Endothelial cell of umbilical vein (primary cell): Measurements from ENCODE around the gene RPRM. TPM values are rescaled to one million over a fixed set of nuclear protein-coding genes. Genes with fewer than 3 reads are reported as not detected.

Experiments
- BruUV-seq: library from RNA; stranded (reverse); fragments of 400-500 nt; replicated peaks from 2 replicates; lab custom pipeline; 2021; lab: Mats Ljungman, UMichigan
- CTCF ChIA-PET: fragments of 300-600, 350-600 bp; sonication (Branson Sonifier 250); formaldehyde crosslinking; loops from one replicate; lab custom pipeline; 2021; ENCODE audit warnings: antibody characterized with exemption, inconsistent platforms; lab: Charles Lee
- POLR2A ChIA-PET: fragments of 300-600, 350-600 bp; sonication (Branson Sonifier 250); formaldehyde crosslinking; loops from one replicate; lab custom pipeline; 2021; ENCODE audit warnings: antibody characterized with exemption, inconsistent platforms; lab: Charles Lee
- DNase-seq: peaks from one replicate; pipeline ENCODE4 v3.0.0-alpha.2; 2011; ENCODE audit warnings: low read depth, low spot score
- FAIRE-seq: peaks from 2 replicates; lab custom pipeline; 2011; peaks lifted over from hg19 to GRCh38; lab: Jason Lieb, UNC
- H2AFZ ChIP-seq: 2 replicates; pipeline ENCODE4 v1.6.0; 2012; ENCODE audit warnings: low read depth, low read length, control low read depth, inconsistent platforms
- H3K27ac ChIP-seq: 2 replicates; pipeline ENCODE4 v1.5.1; 2011; ENCODE audit warnings: low read depth, mild to moderate bottlenecking, control low read depth, low read length, moderate library complexity; ENCODE audit not compliant: insufficient read depth
- H3K27me3 ChIP-seq, 2 experiments: 2 replicates each; pipeline versions ENCODE4 v1.6.0 to v1.6.1; 2011; ENCODE audit warnings: low read length in 2 of 2, mixed read lengths in 1 of 2; ENCODE audit not compliant: control insufficient read depth in 2 of 2, insufficient read depth in 2 of 2
- H3K36me3 ChIP-seq, 2 experiments: 2 replicates in 1 of 2; 3 replicates in 1 of 2; pipeline ENCODE4 v1.5.1; 2011; ENCODE audit warnings: low read length in 2 of 2, mild to moderate bottlenecking in 1 of 2, moderate library complexity in 1 of 2; ENCODE audit not compliant: control insufficient read depth in 2 of 2, insufficient read depth in 2 of 2; ENCODE audit errors: extremely low read depth in 1 of 2
- H3K4me1 ChIP-seq: 3 replicates; pipeline ENCODE4 v1.5.1; 2011; ENCODE audit warnings: mild to moderate bottlenecking, low read length; ENCODE audit not compliant: control insufficient read depth, insufficient read depth; ENCODE audit errors: extremely low read depth
- H3K4me2 ChIP-seq: 2 replicates; pipeline ENCODE4 v1.6.1; 2011; ENCODE audit warnings: low read length, control low read depth, mixed read lengths; ENCODE audit not compliant: insufficient read depth
- H3K4me3 ChIP-seq, 3 experiments: fragments of 200-600 bp in 1 of 3; sonication (generic), shearing (Covaris generic) in 1 of 3; replicated peaks in 1 of 3; 2 replicates each; pipeline ENCODE4 v1.5.1; 2011 to 2016; ENCODE audit warnings: control low read depth in 3 of 3, low read length in 3 of 3, mild to moderate bottlenecking in 2 of 3, inconsistent platforms in 1 of 3, low read depth in 1 of 3, moderate library complexity in 1 of 3; ENCODE audit not compliant: insufficient read depth in 1 of 3
- H3K79me2 ChIP-seq: 2 replicates; pipeline ENCODE4 v1.6.0; 2012; ENCODE audit warnings: low read length, inconsistent platforms; ENCODE audit not compliant: control insufficient read depth, insufficient read depth
- H3K9ac ChIP-seq: replicated peaks from 2 replicates; pipeline ENCODE3; 2011; ENCODE audit warnings: low read length, control low read depth; ENCODE audit not compliant: insufficient read depth; ENCODE audit errors: extremely low read depth
- H3K9me1 ChIP-seq: replicated peaks from 3 replicates; pipeline ENCODE4 v1.6.0; 2011; ENCODE audit warnings: mild to moderate bottlenecking, low read length; ENCODE audit not compliant: control insufficient read depth, insufficient read depth; ENCODE audit errors: extremely low read depth
- H3K9me3 ChIP-seq: replicated peaks from 2 replicates; pipeline ENCODE4 v1.5.1; 2012; ENCODE audit warnings: low read length, inconsistent platforms; ENCODE audit not compliant: control insufficient read depth, insufficient read depth
- H4K20me1 ChIP-seq: replicated peaks from 2 replicates; pipeline ENCODE3; 2011; ENCODE audit warnings: mild to moderate bottlenecking, low read length; ENCODE audit not compliant: control insufficient read depth, insufficient read depth; ENCODE audit errors: extremely low read depth
- CTCF ChIP-seq, 2 donors: IDR thresholded peaks; 1 replicate in 1 of 2; 2 replicates in 1 of 2; pipeline ENCODE4 v1.5.1; 2011; ENCODE audit warnings: low read length in 2 of 2, mild to moderate bottlenecking in 2 of 2, moderate library complexity in 2 of 2, control low read depth in 1 of 2, inconsistent platforms in 1 of 2, low read depth in 1 of 2; ENCODE audit not compliant: insufficient read depth in 1 of 2; ENCODE audit errors: extremely low read depth in 1 of 2
- EZH2 ChIP-seq: IDR thresholded peaks from 2 replicates; pipeline ENCODE4 v1.6.1; 2012; ENCODE audit warnings: borderline replicate concordance, low read depth, mild to moderate bottlenecking, moderate library complexity, low read length, inconsistent platforms; ENCODE audit not compliant: severe bottlenecking
- FOS ChIP-seq: IDR thresholded peaks from 2 replicates; pipeline ENCODE4 v1.6.1; 2011; ENCODE audit warnings: mild to moderate bottlenecking, low read length, moderate library complexity, borderline replicate concordance; ENCODE audit not compliant: insufficient read depth
- GATA2 ChIP-seq: IDR thresholded peaks from 2 replicates; pipeline ENCODE4 v1.7.0; 2011; ENCODE audit warnings: low read depth, mild to moderate bottlenecking, moderate library complexity, mixed read lengths, low read length; ENCODE audit not compliant: insufficient read length, insufficient read depth
- JUN ChIP-seq: IDR thresholded peaks from 2 replicates; pipeline ENCODE4 v1.6.1; 2011; ENCODE audit warnings: borderline replicate concordance, low read depth; ENCODE audit not compliant: insufficient read length, insufficient read depth
- MAX ChIP-seq: IDR thresholded peaks from 2 replicates; pipeline ENCODE4 v1.6.1; 2011; ENCODE audit not compliant: insufficient read depth, insufficient read length
- MYC ChIP-seq: IDR thresholded peaks from one replicate; pipeline ENCODE4 v1.6.1; 2011; ENCODE audit warnings: mild to moderate bottlenecking, low read depth, low read length
- POLR2A ChIP-seq: IDR thresholded peaks from 2 replicates; pipeline ENCODE4 v1.6.1; 2012; ENCODE audit warnings: low read depth, mild to moderate bottlenecking, control low read depth, low read length
- POLR2AphosphoS5 ChIP-seq: IDR thresholded peaks from 2 replicates; pipeline ENCODE4 v1.6.1; 2012; ENCODE audit warnings: low read depth, mild to moderate bottlenecking, control low read depth, low read length, moderate library complexity; ENCODE audit not compliant: insufficient read depth
- dilution Hi-C: fragments of 300-500 bp; cut with MboI; formaldehyde crosslinking; loops from one replicate; pipeline ENCODE4 v1.15.0; 2019; ENCODE audit warnings: low sequenced_read_pairs; ENCODE audit not compliant: extremely low pct_ligation_motif_present
- intact Hi-C: fragments of 100-400 bp; cut with micrococcal nuclease; formaldehyde crosslinking; loops from one replicate; pipeline ENCODE4 v1.10.0; 2022
- polyA plus RNA-seq, 4 experiments: library from polyadenylated mRNA; depleted of rRNA in 3 of 4; stranded (reverse) in 3 of 4; unstranded in 1 of 4; fragments of >200 nt; gene quantifications; 2 replicates each; pipeline versions ENCODE4 v1.2.1 to v1.2.3, GENCODE V29; 2011 to 2012; ENCODE audit warnings: missing spikeins in 1 of 4
- total RNA-seq: library from RNA; stranded (reverse); gene quantifications from 2 replicates; pipeline ENCODE4 v1.2.3, GENCODE V29; 2021

RPRM gene
- total and polyA plus RNA-seq, 2 donors (not counting 3 experiments of a cell fraction or from before 2014, with no cell fraction given), result not detected

GRCh38 chr2:153432381-153432780 is 46.2 kb downstream of the RPRM start:
- H3K4me1 ChIP-seq, result no peaks in the 10 kb centered on the region
- no peak for TF ChIP-seq POLR2A
- TF ChIP-seq FOS, result no peak
- TF ChIP-seq EZH2, result no peak
- no peak for TF ChIP-seq JUN
- no peak for TF ChIP-seq POLR2AphosphoS5
- TF ChIP-seq MAX, result no peak
- no peak for TF ChIP-seq MYC
- no peak for TF ChIP-seq GATA2
- no peak for TF ChIP-seq CTCF (IDR thresholded peaks at IDR 0.05; ENCODE audit: extremely low read depth in 1 of 2, insufficient read depth in 1 of 2, low read depth in 1 of 2, low read length in 2 of 2)
- no peaks in the 10 kb centered on the region for H3K9me3 ChIP-seq
- no peaks in the 10 kb centered on the region for H3K9me1 ChIP-seq
- no peaks in the 10 kb centered on the region for H4K20me1 ChIP-seq
- H3K27ac ChIP-seq, result no peak overlapping the region
- ChIA-PET POLR2A (no interaction called here), CTCF (no interaction called here)
- no peaks in the 10 kb centered on the region for H3K27me3 ChIP-seq
- H3K36me3 ChIP-seq, result no peaks in the 10 kb centered on the region
- intact Hi-C loops (no loop called here), dilution Hi-C loops (no loop called here)
- H2AFZ ChIP-seq, result no peak overlapping the region
- FAIRE-seq (no peak), DNase-seq (no peak)
- no peak overlapping the region for H3K4me2 ChIP-seq
- no peak overlapping the region for H3K9ac ChIP-seq
- no peaks in the 10 kb centered on the region for H3K79me2 ChIP-seq
- BruUV-seq, result no TSS peak
- H3K4me3 ChIP-seq, result no peak overlapping the region
